GM23248 (cell line): ENCODE data around the gene RUFY4. TPM values are rescaled to one million over a fixed set of nuclear protein-coding genes. Genes with fewer than 3 reads are reported as not detected.

Experiments used
- DNase-seq: peaks from one replicate; pipeline ENCODE4 v3.0.0-alpha.2; 2015
- H2AFZ ChIP-seq: fragments of 200-600 bp; sonication (generic); 2 replicates; pipeline ENCODE4 v1.6.1; 2016; ENCODE audit warnings: antibody characterized with exemption
- H3F3A ChIP-seq: fragments of 200-600 bp; sonication (generic); 2 replicates; pipeline ENCODE4 v1.6.1; 2016; ENCODE audit warnings: mild to moderate bottlenecking, antibody characterized with exemption, mixed run types; ENCODE audit not compliant: insufficient read depth
- H3K27ac ChIP-seq: fragments of 200-600 bp; sonication (generic); 2 replicates; pipeline ENCODE4 v1.5.1; 2016; ENCODE audit warnings: mild to moderate bottlenecking
- H3K27me3 ChIP-seq: fragments of 200-600 bp; sonication (generic); replicated peaks from 2 replicates; pipeline ENCODE4 v1.6.1; 2016; ENCODE audit warnings: mild to moderate bottlenecking; ENCODE audit not compliant: insufficient read depth
- H3K36me3 ChIP-seq: fragments of 200-600 bp; sonication (generic); 2 replicates; pipeline ENCODE4 v1.6.1; 2016; ENCODE audit warnings: low read depth, mild to moderate bottlenecking
- H3K4me1 ChIP-seq: fragments of 200-600 bp; sonication (generic); 2 replicates; pipeline ENCODE4 v1.6.1; 2016; ENCODE audit warnings: mild to moderate bottlenecking; ENCODE audit not compliant: insufficient read depth
- H3K4me2 ChIP-seq: fragments of 200-600 bp; sonication (generic); one replicate; pipeline ENCODE4 v1.6.1; 2016; ENCODE audit warnings: mild to moderate bottlenecking; ENCODE audit not compliant: unreplicated experiment
- H3K4me3 ChIP-seq: fragments of 200-600 bp; sonication (generic); 2 replicates; pipeline ENCODE4 v1.5.1; 2016; ENCODE audit warnings: mild to moderate bottlenecking
- H3K79me2 ChIP-seq: fragments of 200-600 bp; sonication (generic); 2 replicates; pipeline ENCODE4 v1.6.1; 2016; ENCODE audit warnings: mild to moderate bottlenecking; ENCODE audit not compliant: insufficient read depth
- H3K9ac ChIP-seq: fragments of 200-600 bp; sonication (generic); 2 replicates; pipeline ENCODE4 v1.6.1; 2016; ENCODE audit warnings: mild to moderate bottlenecking
- H3K9me2 ChIP-seq: fragments of 200-600 bp; sonication (generic); 2 replicates; pipeline ENCODE4 v1.6.1; 2016; ENCODE audit warnings: mixed run types, mild to moderate bottlenecking, moderate library complexity; ENCODE audit not compliant: insufficient read depth
- H3K9me3 ChIP-seq: fragments of 200-600 bp; sonication (generic); one replicate; pipeline ENCODE4 v1.6.1; 2017; ENCODE audit warnings: low read depth
- H4K20me1 ChIP-seq: fragments of 200-600 bp; sonication (generic); 2 replicates; pipeline ENCODE4 v1.6.0; 2016; ENCODE audit not compliant: insufficient read depth
- EZH2 ChIP-seq: fragments of 200-600 bp; sonication (generic); IDR thresholded peaks from 2 replicates; pipeline ENCODE4 v1.6.1; 2018; ENCODE audit warnings: antibody characterized with exemption, mild to moderate bottlenecking; ENCODE audit not compliant: insufficient read depth, poor library complexity, severe bottlenecking
- EZH2phosphoT487 ChIP-seq: fragments of 200-600 bp; sonication (generic); IDR thresholded peaks from 2 replicates; pipeline ENCODE4 v1.6.1; 2018; ENCODE audit warnings: antibody characterized with exemption, moderate library complexity, mild to moderate bottlenecking, low read depth; ENCODE audit not compliant: insufficient read depth
- whole genome bisulfite sequencing, 2 experiments: methylation state at CpG; one replicate each; pipeline ENCODE4 v1.1.6; 2015 to 2017; ENCODE audit warnings: low lambda C conversion rate in 2 of 2, low coverage in 1 of 2; ENCODE audit errors: missing lambda C conversion rate in 2 of 2; 5-methylcytosine and 5-hydroxymethylcytosine counted together
- in situ Hi-C: fragments of 300-500 bp; cut with MboI; formaldehyde crosslinking; loops from 2 replicates; pipeline ENCODE4 v1.15.0; 2020
- polyA plus RNA-seq: library from polyadenylated mRNA; unstranded; fragments of >200 nt; fragmentation: Nextera tagmentation; extraction: Ambion mirVana; gene quantifications from 2 replicates; pipeline ENCODE4 v1.2.1, GENCODE V29; 2016
- total RNA-seq: library from RNA; depleted of rRNA; stranded (reverse); fragments of >200 nt; shearing (Covaris generic); gene quantifications from 2 replicates; pipeline ENCODE4 v1.2.3, GENCODE V29; 2014

Gene RUFY4
- total and polyA plus RNA-seq, 2 experiments from 2014 or later, result not detected

DNA sequence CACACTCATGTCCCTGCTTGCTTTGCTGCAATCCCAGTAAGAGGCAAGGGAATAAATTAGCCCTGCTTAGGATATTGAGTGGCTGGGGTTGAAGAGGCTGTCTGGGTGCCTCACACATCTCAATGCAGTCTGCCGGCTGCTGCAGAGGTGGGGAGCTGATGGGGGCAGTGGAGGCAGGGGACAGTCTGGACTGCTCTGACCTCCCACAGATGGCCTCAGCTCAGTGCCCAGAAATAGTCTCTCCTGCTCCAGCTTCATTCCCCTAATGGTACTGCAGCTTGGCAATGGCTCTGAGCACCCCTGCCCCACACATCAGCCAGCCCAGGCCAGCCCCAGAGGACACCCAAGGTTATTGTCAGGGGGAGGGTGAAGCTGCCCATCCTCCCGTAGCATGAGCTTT, 44.7 kb upstream of the RUFY4 start:
- Histone ChIP-seq H4K20me1 (no peaks in the 10 kb centered on the region), H3F3A (no peaks in the 10 kb centered on the region), H3K36me3 (no peaks in the 10 kb centered on the region), H3K4me3 (no peak overlapping the region), H3K79me2 (no peaks in the 10 kb centered on the region), H3K4me2 (no peak overlapping the region), H3K9me2 (no peaks in the 10 kb centered on the region), H3K27ac (no peak overlapping the region), H3K9me3 (no peaks in the 10 kb centered on the region), H3K4me1 (no peaks in the 10 kb centered on the region), H2AFZ (no peak overlapping the region), H3K27me3 (no peaks in the 10 kb centered on the region), H3K9ac (no peak overlapping the region)
- no peak for DNase-seq
- in situ Hi-C loops, result no loop called here
- TF ChIP-seq EZH2, result no peak
- TF ChIP-seq EZH2phosphoT487, result no peak
- WGBS, 2 experiments, result 68 to 76% methylated on average over 2 of the region's 2 CpGs

DNA sequence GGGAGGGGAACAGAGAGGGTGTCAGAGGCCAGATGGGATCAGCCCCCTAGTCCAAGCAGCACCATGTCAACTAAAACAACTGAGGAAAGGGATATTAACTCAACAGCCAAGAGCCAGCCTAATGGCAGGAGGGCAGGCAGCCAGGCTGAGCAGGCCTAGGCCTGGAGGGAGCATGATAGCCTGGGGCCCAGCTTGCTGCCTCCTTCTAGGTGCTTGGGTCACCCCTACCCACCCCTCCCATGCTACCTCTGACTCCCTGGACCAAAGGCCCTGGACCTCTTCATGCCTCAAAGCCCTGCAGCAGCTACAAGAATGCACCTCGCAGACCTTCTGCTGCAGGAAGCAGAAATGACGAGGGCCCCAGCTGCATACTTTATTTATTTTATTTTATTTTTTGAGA, 44.2 kb upstream of the RUFY4 start:
- no peaks in the 10 kb centered on the region for H3K27me3 ChIP-seq
- H3K4me2 ChIP-seq, result no peak overlapping the region
- no peak for DNase-seq
- no peaks in the 10 kb centered on the region for H3K9me2 ChIP-seq
- H3K9me3 ChIP-seq, result no peaks in the 10 kb centered on the region
- 95% methylated on average over 2 of the region's 2 CpGs for WGBS, 2 experiments
- no peaks in the 10 kb centered on the region for H3K4me1 ChIP-seq
- H3K9ac ChIP-seq, result no peak overlapping the region
- H3K79me2 ChIP-seq, result no peaks in the 10 kb centered on the region
- H3F3A ChIP-seq, result no peaks in the 10 kb centered on the region
- in situ Hi-C loops, result no loop called here
- no peak overlapping the region for H3K4me3 ChIP-seq
- TF ChIP-seq EZH2, result no peak
- TF ChIP-seq EZH2phosphoT487, result no peak
- no peak overlapping the region for H3K27ac ChIP-seq
- no peaks in the 10 kb centered on the region for H4K20me1 ChIP-seq
- H2AFZ ChIP-seq, result no peak overlapping the region
- H3K36me3 ChIP-seq, result no peaks in the 10 kb centered on the region

DNA sequence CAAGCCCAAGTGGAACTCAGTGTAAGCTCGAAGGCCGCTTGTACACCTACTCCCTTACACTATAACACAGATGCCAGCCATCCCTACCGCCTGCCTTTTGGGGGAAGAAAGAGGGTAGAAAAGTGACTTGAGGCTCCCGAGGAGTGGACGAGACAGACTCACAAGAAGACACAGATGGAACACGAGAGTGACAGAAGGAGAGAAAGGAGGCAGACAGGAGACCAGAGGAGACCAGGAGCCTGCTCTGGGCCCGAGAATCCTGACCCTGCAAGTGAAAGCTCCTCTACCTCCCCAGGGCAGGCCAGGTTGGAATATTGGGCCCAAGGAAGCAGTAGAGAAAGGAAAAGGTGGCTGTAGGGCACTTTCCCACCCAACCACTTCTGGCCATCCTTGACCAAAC, 42.8 kb upstream of the RUFY4 start:
- WGBS, 2 experiments, result 84 to 90% methylated on average over 7 of the region's 7 CpGs
- TF ChIP-seq EZH2, result no peak
- TF ChIP-seq EZH2phosphoT487, result no peak

DNA sequence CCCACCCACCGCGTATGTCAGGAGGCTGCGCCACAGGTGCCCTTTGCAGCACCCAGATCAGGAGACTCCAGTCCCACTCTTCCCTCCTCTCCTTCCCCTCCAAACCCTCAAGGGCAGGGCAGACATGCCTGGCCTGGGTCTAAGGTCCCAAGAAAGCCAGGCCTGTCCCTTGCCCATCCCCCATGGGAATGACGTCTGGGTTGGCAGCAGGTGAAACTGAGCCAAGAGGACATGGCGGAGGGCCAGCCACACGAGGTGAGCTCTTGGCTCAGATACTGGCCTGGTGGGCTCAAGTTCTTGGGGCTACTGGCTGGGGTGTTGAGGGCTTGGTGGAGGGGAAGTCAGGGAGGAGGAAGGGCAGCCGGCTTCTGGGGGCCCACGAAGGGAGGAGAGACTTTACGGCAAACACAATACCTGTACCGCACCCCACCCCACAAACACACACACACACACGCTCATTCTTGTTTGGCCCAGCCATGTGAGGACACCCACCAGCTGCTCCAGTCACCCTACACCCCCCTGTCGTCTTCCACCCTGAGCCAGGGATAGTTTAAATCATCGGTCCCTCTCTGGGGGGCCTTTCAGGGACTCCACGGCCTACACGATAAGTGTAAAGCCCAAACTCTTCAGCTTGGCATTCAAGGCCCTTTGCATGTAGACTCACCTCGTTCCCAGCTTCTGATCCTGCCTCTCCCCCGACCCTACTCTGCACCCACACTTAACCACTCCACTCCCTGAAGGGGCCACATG, 42.2 kb upstream of the RUFY4 start:
- no peak for TF ChIP-seq EZH2phosphoT487
- no peaks in the 10 kb centered on the region for H3K79me2 ChIP-seq
- no peaks in the 10 kb centered on the region for H3K4me1 ChIP-seq
- H4K20me1 ChIP-seq, result no peaks in the 10 kb centered on the region
- no peaks in the 10 kb centered on the region for H3K27me3 ChIP-seq
- WGBS, 2 experiments, result 75 to 78% methylated on average over 16 to 17 of the region's 17 CpGs
- no peak overlapping the region for H3K27ac ChIP-seq
- no peak overlapping the region for H3K9ac ChIP-seq
- H3K4me3 ChIP-seq, result no peak overlapping the region
- H3K9me2 ChIP-seq, result no peaks in the 10 kb centered on the region
- in situ Hi-C loops, result no loop called here
- no peak for DNase-seq
- no peak overlapping the region for H3K4me2 ChIP-seq
- no peaks in the 10 kb centered on the region for H3K36me3 ChIP-seq
- no peak overlapping the region for H2AFZ ChIP-seq
- H3F3A ChIP-seq, result no peaks in the 10 kb centered on the region
- H3K9me3 ChIP-seq, result no peaks in the 10 kb centered on the region

More for the DNA sequence above, 42.8 kb upstream of the RUFY4 start:
- Histone ChIP-seq H3K9me2 (no peaks in the 10 kb centered on the region), H3K27ac (no peak overlapping the region), H3K4me2 (no peak overlapping the region), H3F3A (no peaks in the 10 kb centered on the region), H3K36me3 (no peaks in the 10 kb centered on the region), H3K4me3 (no peak overlapping the region), H3K9ac (no peak overlapping the region), H2AFZ (no peak overlapping the region), H3K4me1 (no peaks in the 10 kb centered on the region), H4K20me1 (no peaks in the 10 kb centered on the region), H3K79me2 (no peaks in the 10 kb centered on the region), H3K27me3 (no peaks in the 10 kb centered on the region), H3K9me3 (no peaks in the 10 kb centered on the region)
- DNase-seq, result no peak
- in situ Hi-C loops, result no loop called here
